Uterus (tissue), 4 donors: ENCODE results near the gene CACNB4. TPM values are rescaled to one million over a fixed set of nuclear protein-coding genes. Genes with fewer than 3 reads are reported as not detected.

Source experiments
- DNase-seq, 2 donors: peaks; one replicate each; pipeline ENCODE4 v3.0.0-alpha.2; 2019 to 2020
- H3K27ac ChIP-seq, 2 donors: fragments of 200-600 bp; sonication (generic); 1 replicate in 1 of 2; 2 replicates in 1 of 2; pipeline ENCODE4 v1.5.1; 2016 to 2018
- H3K27me3 ChIP-seq, 2 donors: fragments of 200-600 bp; sonication (generic); one replicate each; pipeline ENCODE4 v1.5.1; 2018 to 2019; ENCODE audit warnings: control low read depth in 1 of 2
- H3K36me3 ChIP-seq, 2 donors: fragments of 200-600 bp; sonication (generic); one replicate each; pipeline ENCODE4 v1.5.1; 2019; ENCODE audit warnings: control low read depth in 1 of 2
- H3K4me1 ChIP-seq, 2 donors: fragments of 200-600 bp; sonication (generic); one replicate each; pipeline ENCODE4 v1.5.1; 2018 to 2019; ENCODE audit warnings: control low read depth in 1 of 2
- H3K4me3 ChIP-seq, 2 donors: fragments of 200-600 bp; sonication (generic); 1 replicate in 1 of 2; 2 replicates in 1 of 2; pipeline ENCODE4 v1.5.1; 2018 to 2019; ENCODE audit warnings: mild to moderate bottlenecking in 1 of 2
- H3K9me3 ChIP-seq, 2 donors: fragments of 200-600 bp; sonication (generic); one replicate each; pipeline ENCODE4 v1.5.1; 2019; ENCODE audit warnings: control low read depth in 1 of 2
- CTCF ChIP-seq, 4 experiments: fragments of 200-600 bp in 2 of 4; fragments of 450-650 bp in 2 of 4; sonication (generic) in 2 of 4; IDR thresholded peaks; one replicate each; pipeline ENCODE4 v1.5.1; 2016 to 2019; ENCODE audit warnings: antibody characterized with exemption in 4 of 4, mild to moderate bottlenecking in 2 of 4, moderate library complexity in 1 of 4
- POLR2A ChIP-seq, 2 donors: fragments of 450-650 bp; IDR thresholded peaks; one replicate each; pipeline ENCODE4 v1.6.1; 2016; ENCODE audit warnings: antibody characterized with exemption in 2 of 2, mild to moderate bottlenecking in 1 of 2, moderate library complexity in 1 of 2
- intact Hi-C: fragments of 100-400 bp; cut with DNase I; formaldehyde crosslinking; loops from one replicate; pipeline ENCODE4 v1.15.1; 2023; ENCODE audit warnings: low total_unique reads
- total RNA-seq, 4 donors: library from RNA; depleted of rRNA in 3 of 4; stranded (reverse); fragments of >200 nt in 3 of 4; gene quantifications; one replicate each; pipeline versions ENCODE4 v1.1.0 to v1.2.4, GENCODE V29; 2014 to 2023
- donor health status: DM: yes; HTN: yes; CAD: no.

CACNB4 gene
- total RNA-seq, 4 donors from 2014 or later: 0.26 to 14.0 (median 1.6) TPM

- H3K27ac ChIP-seq: no peak overlapping the region
- H3K9me3 ChIP-seq: no peaks in the 10 kb centered on the region
- intact Hi-C loops: no loop called here
- no peaks in the 10 kb centered on the region for H3K4me1 ChIP-seq
- no peak overlapping the region for H3K4me3 ChIP-seq
- no peaks in the 10 kb centered on the region for H3K27me3 ChIP-seq
- TF ChIP-seq CTCF (IDR thresholded peaks at IDR 0.05) (no peak), POLR2A (IDR thresholded peaks at IDR 0.05) (no peak)
- no peaks in the 10 kb centered on the region for H3K36me3 ChIP-seq
- DNase-seq: no peak
These were observed 255.2 kb downstream of the CACNB4 start for GRCh38 chr2:151843691-151844061.

- DNase-seq: no peak
- Histone ChIP-seq H3K4me3 (no peak overlapping the region), H3K9me3 (no peaks in the 10 kb centered on the region), H3K27ac (no peak overlapping the region), H3K4me1 (no peaks in the 10 kb centered on the region), H3K36me3 (no peaks in the 10 kb centered on the region), H3K27me3 (no peaks in the 10 kb centered on the region)
- no peak for TF ChIP-seq POLR2A (IDR thresholded peaks at IDR 0.05)
- TF ChIP-seq CTCF (IDR thresholded peaks at IDR 0.05): no peak
- intact Hi-C loops: no loop called here
These were observed 255.8 kb downstream of the CACNB4 start for GRCh38 chr2:151842830-151843690.

GRCh38 chr2:151841047-151841424 is 257.8 kb downstream of the CACNB4 start:
- no peak for DNase-seq
- no peak overlapping the region for H3K4me3 ChIP-seq
- no peak overlapping the region for H3K27ac ChIP-seq
- intact Hi-C loops: no loop called here
- no peaks in the 10 kb centered on the region for H3K4me1 ChIP-seq
- TF ChIP-seq POLR2A (IDR thresholded peaks at IDR 0.05): no peak
- TF ChIP-seq CTCF (IDR thresholded peaks at IDR 0.05): no peak
- no peaks in the 10 kb centered on the region for H3K9me3 ChIP-seq
- no peaks in the 10 kb centered on the region for H3K36me3 ChIP-seq
- no peaks in the 10 kb centered on the region for H3K27me3 ChIP-seq

GRCh38 chr2:151840216-151841046 is 258.4 kb downstream of the CACNB4 start:
- Histone ChIP-seq H3K27me3 (no peaks in the 10 kb centered on the region), H3K4me3 (no peak overlapping the region), H3K9me3 (no peaks in the 10 kb centered on the region), H3K36me3 (no peaks in the 10 kb centered on the region), H3K27ac (no peak overlapping the region), H3K4me1 (no peaks in the 10 kb centered on the region)
- no peak for DNase-seq
- TF ChIP-seq CTCF (IDR thresholded peaks at IDR 0.05) (no peak), POLR2A (IDR thresholded peaks at IDR 0.05) (no peak)
- intact Hi-C loops: no loop called here

- Histone ChIP-seq H3K27ac (no peak overlapping the region), H3K9me3 (no peaks in the 10 kb centered on the region), H3K36me3 (no peaks in the 10 kb centered on the region), H3K4me1 (no peaks in the 10 kb centered on the region), H3K4me3 (no peak overlapping the region), H3K27me3 (no peaks in the 10 kb centered on the region)
- TF ChIP-seq POLR2A (IDR thresholded peaks at IDR 0.05): no peak
- no peak for TF ChIP-seq CTCF (IDR thresholded peaks at IDR 0.05)
- intact Hi-C loops: no loop called here
- DNase-seq: no peak
These were observed 260.9 kb downstream of the CACNB4 start for GRCh38 chr2:151837926-151838325.
